Dermis microvascular lymphatic vessel endothelial cell (primary cell): ENCODE results near the gene COL2A1. TPM values are rescaled to one million over a fixed set of nuclear protein-coding genes. Genes with fewer than 3 reads are reported as not detected.

Experiments used
- DNase-seq, 2 donors: peaks; one replicate each; pipeline versions ENCODE4 v3.0.0 to v3.0.0-alpha.2; 2010; ENCODE audit warnings: low read depth in 2 of 2
- total RNA-seq: library from RNA; depleted of rRNA; stranded (reverse); fragments of >200 nt; gene quantifications from 2 replicates; pipeline ENCODE4 v1.2.1, GENCODE V29; 2014

Gene COL2A1
- total RNA-seq, 1 donor from 2014 or later, result not detected

- DNase-seq, result no peak
Observed at GRCh38 chr12:47990351-47991105, 13.7 kb downstream of the COL2A1 start.

DNA sequence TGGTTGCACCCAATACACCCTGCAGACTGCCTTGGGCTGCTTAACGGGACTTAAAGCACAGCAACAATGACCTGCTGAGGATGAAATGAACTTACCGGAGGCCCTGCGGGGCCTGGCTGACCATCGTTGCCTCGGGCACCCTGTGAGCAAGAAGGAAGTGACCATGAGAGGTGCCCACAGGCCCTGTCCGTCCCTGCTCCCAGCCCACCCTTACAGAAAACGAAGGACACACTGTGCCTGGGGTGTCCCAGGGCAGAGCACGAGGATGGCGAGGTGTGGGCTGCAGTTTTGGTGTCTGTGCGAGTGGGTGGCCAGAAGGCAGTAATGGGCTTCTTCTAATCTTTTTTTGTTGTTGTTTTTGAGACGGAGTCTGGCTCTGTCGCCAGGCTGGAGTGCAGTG is 14.6 kb downstream of the COL2A1 start:
- DNase-seq, result no peak

DNA sequence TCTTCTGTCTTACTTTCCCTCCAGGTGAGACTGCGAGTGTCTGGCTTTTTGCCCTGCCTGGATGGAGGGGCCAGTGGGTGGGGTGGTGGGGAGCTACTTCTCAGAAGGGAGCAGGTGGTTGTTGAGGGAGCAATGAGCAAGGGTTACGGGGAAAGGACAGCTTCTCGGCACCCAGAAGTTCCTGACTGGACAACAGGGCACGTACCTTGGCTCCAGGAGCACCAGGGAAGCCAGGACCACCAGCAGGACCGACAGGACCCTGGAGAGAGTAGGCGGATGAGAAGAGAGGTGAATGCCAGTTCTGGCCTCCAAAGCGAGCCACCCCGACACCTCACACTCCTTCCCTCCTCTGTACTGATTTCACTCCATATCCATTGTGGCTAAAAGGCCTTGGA is 15.3 kb downstream of the COL2A1 start:
- no peak for DNase-seq

- DNase-seq, result no peak
Observed at GRCh38 chr12:47988073-47989022, 15.9 kb downstream of the COL2A1 start.

GRCh38 chr12:47987411-47988072 is 16.7 kb downstream of the COL2A1 start:
- DNase-seq, result no peak

- DNase-seq, result no peak
Observed at GRCh38 chr12:47986832-47987231, 17.4 kb downstream of the COL2A1 start.

- no peak for DNase-seq
Observed at GRCh38 chr12:47986291-47986660, 18.0 kb downstream of the COL2A1 start.

DNA sequence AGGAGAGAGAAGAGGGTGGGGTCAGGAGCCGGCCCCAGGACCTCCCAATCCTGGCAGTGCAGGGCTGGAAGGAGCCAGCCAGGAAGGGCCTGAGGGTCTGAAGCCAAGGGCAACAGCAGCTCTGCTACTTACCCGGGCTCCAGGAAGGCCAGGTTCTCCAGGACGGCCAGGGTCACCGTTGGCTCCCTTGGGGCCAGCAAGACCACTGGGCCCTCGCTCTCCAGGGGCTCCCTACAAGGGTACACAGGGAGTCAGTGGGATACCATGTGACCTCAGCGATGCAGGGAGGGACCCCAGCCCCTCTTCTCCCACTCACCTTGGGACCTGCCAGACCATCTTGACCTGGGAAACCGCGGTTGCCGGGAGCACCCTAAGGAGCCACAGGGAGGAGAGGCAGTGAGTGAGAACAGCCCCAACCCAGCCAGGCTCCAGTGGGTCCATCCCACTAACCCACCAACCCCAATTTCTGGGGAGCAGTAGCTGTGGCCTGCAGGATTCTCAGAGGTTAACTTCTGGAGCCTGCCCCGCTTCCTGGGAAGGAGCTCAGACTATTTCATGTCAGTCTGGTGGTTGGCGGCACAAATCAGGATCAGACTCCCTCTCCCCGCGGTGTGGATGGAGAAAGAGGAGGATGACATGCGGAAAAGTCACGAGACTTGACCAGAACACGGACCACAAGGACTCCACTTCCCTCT is 18.5 kb downstream of the COL2A1 start:
- no peak for DNase-seq

- no peak for DNase-seq
Observed at GRCh38 chr12:47984331-47984801, 19.9 kb downstream of the COL2A1 start.

DNA sequence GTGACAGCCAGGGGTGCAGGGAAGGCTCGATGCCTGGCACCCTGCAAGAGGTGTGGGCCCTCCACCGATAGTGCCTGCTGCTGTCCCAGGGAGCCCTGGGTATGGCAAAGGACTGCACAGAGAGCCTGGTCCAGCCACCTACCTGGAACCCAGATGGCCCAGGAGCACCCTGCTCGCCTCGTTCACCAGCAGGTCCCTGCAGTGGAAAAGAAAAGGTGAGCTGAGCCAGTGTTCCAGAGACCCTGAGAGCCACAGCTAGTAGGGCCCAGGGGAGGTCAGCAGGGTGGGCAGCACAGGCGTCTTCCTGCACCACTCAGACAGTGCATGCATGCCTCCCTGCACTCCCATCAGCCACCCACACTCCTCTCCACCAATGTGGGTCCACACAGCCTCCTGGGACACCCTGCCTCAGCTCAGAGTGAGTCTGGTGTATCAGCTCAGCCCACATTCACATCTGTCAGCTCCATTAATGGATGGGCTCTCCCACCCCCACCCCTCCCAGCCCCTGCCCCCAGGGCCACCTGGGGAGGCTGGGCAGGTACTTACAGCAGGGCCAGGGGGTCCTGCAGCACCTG is 20.6 kb downstream of the COL2A1 start:
- DNase-seq, result no peak

- no peak for DNase-seq
Observed at GRCh38 chr12:47982770-47983169, 21.5 kb downstream of the COL2A1 start.

- no peak for DNase-seq
Observed at GRCh38 chr12:47982311-47982710, 22.0 kb downstream of the COL2A1 start.

DNA sequence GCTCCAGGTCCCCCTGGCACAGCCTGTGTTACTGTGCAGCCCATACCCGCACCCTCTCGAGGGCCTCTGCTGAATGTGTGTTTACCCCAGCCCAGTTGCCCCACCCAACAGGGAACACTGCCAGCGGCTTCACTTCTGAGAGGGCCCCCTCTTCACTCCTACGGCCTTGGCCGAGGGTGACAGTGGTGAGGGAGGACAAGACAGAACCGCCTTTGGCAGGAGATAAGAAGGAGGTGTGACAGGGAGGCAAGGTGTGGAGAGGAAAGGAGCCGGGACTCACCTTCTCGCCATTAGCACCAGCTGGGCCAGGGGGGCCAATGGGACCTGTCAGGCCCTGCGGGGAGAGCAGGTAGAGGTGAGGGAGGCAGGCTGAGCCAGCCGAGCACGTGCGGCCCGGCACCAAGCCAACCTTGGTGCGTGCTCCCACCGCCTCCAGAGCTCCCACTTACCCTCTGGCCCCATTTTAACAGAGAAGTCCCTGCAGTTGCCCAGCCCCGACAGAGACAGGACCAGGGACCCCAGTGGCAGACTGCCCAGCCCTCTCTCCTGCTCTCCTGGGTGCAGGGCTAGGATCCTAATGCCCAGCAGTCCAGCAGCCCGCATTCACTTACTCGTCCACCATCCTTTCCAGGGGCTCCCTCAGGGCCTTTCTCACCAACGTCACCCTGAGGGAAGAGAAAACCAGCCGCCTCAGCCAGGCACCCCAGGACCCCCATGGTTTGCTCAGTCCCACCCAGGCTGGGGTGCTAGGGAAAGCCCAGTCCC is 22.6 kb downstream of the COL2A1 start:
- no peak for DNase-seq

GRCh38 chr12:47980779-47981495 is 23.3 kb downstream of the COL2A1 start:
- DNase-seq, result no peak

DNA sequence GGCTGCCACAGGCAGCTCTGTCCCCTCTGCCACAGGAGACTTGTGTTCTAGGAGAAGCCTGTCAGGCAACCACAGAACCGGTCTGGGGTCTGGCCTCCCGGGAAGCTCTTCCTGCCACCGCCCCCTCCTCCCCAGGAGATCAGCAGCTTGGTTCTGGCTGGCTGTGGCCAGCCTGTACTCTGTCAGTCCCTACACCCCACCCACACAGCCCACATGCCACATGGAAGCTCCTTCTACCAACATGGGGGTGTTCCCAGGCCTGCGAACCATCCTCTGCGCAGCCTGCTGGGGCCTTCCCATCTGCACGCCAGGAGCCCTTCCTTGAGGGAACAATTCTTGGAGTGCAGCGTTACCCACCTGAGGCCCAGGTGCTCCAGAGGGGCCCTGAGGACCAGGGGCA is 24.1 kb downstream of the COL2A1 start:
- DNase-seq, result no peak

GRCh38 chr12:47979686-47980085 is 24.6 kb downstream of the COL2A1 start:
- no peak for DNase-seq

- no peak for DNase-seq
Observed at GRCh38 chr12:47979166-47979565, 25.1 kb downstream of the COL2A1 start.

- no peak for DNase-seq
Observed at GRCh38 chr12:47978598-47978873, 25.7 kb downstream of the COL2A1 start.

GRCh38 chr12:47977772-47978597 is 26.3 kb downstream of the COL2A1 start:
- no peak for DNase-seq
